ENCODE measurements around the gene PCOLCE2. TPM values are rescaled to one million over a fixed set of nuclear protein-coding genes. Genes with fewer than 3 reads are reported as not detected.

The PCOLCE2 gene
- total and polyA plus RNA-seq, 9 donors, result 1.5 to 47.9 (median 3.6) TPM

DNA sequence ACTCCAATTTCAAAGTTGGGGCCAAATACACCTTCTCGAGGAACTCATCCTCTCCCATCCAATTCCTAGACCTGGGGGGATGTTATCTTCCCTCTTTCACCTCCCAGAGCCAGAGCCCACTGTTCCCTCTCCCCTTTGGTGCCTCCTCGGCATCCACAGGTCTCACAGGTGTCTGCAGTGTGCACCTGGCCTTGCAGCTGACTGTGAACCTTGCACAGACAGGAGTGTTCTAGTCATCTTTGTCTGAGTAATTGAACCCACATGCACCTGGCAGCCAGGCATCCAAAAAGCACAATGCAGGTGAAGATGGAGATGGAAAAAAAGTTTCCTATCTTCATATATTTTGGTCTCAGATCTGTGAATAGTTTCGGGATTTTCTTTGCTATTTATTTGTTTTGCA, 30.8 kb downstream of the PCOLCE2 start:
- Histone ChIP-seq H3K27me3 (no peaks in the 10 kb centered on the region), H3K27ac (no peak overlapping the region), H3K4me3 (no peak overlapping the region), H3K36me3 (no peaks in the 10 kb centered on the region), H3K9me3 (no peaks in the 10 kb centered on the region), H3K4me1 (ENCODE audit: insufficient read depth) (peaks cover 1% of the 10 kb centered on the region)
- WGBS, 3 donors, result 86 to 90% (median 88%) methylated on average over 3 of the region's 3 CpGs
- intact Hi-C loops (cut with DNase I), result no loop called here
- TF ChIP-seq, protein P1, sequence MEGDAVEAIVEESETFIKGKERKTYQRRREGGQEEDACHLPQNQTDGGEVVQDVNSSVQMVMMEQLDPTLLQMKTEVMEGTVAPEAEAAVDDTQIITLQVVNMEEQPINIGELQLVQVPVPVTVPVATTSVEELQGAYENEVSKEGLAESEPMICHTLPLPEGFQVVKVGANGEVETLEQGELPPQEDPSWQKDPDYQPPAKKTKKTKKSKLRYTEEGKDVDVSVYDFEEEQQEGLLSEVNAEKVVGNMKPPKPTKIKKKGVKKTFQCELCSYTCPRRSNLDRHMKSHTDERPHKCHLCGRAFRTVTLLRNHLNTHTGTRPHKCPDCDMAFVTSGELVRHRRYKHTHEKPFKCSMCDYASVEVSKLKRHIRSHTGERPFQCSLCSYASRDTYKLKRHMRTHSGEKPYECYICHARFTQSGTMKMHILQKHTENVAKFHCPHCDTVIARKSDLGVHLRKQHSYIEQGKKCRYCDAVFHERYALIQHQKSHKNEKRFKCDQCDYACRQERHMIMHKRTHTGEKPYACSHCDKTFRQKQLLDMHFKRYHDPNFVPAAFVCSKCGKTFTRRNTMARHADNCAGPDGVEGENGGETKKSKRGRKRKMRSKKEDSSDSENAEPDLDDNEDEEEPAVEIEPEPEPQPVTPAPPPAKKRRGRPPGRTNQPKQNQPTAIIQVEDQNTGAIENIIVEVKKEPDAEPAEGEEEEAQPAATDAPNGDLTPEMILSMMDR (IDR thresholded peaks at IDR 0.05), result no peak
- no peak for TF ChIP-seq EP300 (IDR thresholded peaks at IDR 0.05)
- TF ChIP-seq POLR2A (IDR thresholded peaks at IDR 0.05), result no peak
- DNase-seq, result no peak

DNA sequence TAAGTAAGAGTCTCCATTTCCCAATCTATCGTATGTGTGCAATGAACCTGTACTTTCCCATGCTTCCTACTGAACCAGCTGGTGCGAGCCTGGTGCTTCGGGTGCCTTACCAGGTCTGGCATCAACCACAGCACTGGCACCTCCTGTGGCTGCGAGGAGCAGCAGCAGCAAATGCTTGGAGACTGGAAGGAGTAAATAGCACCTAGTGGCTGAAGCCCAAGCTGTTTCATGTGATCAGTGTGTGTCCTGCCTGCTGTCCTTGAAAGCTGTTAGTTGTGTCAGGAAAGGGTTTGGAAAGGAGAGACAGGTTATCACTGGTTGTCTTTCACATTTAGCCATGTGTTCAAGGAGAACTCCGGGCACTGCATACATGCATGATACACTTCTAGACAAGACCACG, 31.8 kb downstream of the PCOLCE2 start:
- intact Hi-C loops (cut with DNase I), result no loop called here
- no peaks in the 10 kb centered on the region for H3K9me3 ChIP-seq
- H3K27me3 ChIP-seq, result no peaks in the 10 kb centered on the region
- WGBS, 3 donors, result 60 to 70% (median 62%) methylated on average over 6 of the region's 6 CpGs
- H3K27ac ChIP-seq, result no peak overlapping the region
- no peak for DNase-seq
- H3K4me1 ChIP-seq (ENCODE audit: insufficient read depth), result peaks cover 1% of the 10 kb centered on the region
- no peaks in the 10 kb centered on the region for H3K36me3 ChIP-seq
- TF ChIP-seq, protein P1 (IDR thresholded peaks at IDR 0.05), result no peak
- TF ChIP-seq POLR2A (IDR thresholded peaks at IDR 0.05) (no peak), EP300 (IDR thresholded peaks at IDR 0.05) (no peak)
- no peak overlapping the region for H3K4me3 ChIP-seq

DNA sequence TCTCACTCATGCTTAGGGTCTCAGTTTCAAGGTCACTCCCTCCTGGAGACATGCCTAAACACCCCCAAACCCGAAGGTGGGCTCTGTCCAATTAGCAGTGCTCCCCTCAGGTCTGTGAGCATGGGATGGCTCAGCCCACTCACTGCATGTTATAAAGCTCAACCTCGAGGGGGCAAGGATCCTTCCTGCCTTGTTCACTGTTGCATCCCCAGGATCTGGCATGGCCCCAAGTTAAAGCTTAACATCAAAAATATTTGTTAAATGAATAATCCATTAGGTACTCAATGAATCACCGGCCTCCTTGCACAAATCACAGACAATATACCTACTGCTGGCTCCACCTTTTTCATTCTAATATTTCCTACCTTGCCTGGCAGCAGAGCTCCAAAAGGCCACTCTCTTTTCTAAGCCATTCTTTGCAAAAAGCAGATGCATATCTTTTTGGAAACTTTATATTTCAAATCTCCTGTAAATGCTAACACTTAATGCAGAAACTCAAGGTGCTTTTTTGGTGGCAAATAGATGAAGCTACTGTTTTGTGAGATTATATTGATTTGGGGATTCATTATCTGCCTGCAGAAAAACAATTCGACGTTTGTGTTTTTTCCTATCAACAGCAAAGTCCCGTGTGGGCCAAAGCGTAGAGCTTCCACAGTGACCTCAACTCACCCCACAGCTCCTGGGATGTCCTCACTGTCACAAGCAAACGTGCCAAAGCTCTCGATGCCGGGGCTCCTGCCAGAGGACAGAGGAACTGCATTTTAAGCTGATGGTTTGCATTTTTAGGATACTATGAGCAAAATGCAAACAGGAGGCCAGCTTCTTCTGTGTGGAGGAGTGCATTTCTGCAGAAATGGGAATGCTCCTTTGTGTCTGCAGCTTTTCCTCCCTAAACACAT, 35.4 kb downstream of the PCOLCE2 start:
- 12 to 17% (median 15%) methylated on average over 10 of the region's 10 CpGs for WGBS, 3 donors
- TF ChIP-seq EP300 (IDR thresholded peaks at IDR 0.05), result no peak
- TF ChIP-seq POLR2A (IDR thresholded peaks at IDR 0.05), result no peak
- TF ChIP-seq, protein P1 (IDR thresholded peaks at IDR 0.05), result no peak
- intact Hi-C loops (cut with DNase I), result no loop called here
- Histone ChIP-seq H3K4me3 (no peak overlapping the region), H3K9me3 (no peaks in the 10 kb centered on the region), H3K36me3 (no peaks in the 10 kb centered on the region), H3K4me1 (ENCODE audit: insufficient read depth) (peaks cover 1% of the 10 kb centered on the region), H3K27ac (no peak overlapping the region), H3K27me3 (no peaks in the 10 kb centered on the region)
- DNase-seq, result no peak

DNA sequence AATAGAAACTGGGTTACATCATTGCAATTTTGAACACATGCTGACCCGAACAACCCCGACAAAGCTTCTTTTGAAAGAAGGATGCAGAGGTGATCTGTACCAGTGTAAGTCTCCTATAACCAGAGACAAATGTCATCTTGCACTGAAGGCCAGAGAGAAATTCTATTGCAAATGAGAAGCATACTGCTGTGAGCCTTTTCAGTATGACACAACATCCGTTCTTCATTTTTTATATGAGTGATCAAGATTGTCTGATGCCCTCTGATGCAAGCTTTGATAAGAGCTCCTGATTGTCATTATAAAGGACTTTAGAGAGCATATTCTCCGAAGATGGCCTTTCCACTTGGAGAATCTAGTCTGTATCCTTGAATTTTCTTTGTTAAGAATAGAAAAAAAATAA, 36.9 kb downstream of the PCOLCE2 start:
- Histone ChIP-seq H3K4me1 (ENCODE audit: insufficient read depth) (peaks cover 5% of the 10 kb centered on the region), H3K9me3 (no peaks in the 10 kb centered on the region), H3K4me3 (no peak overlapping the region), H3K27ac (no peak overlapping the region), H3K36me3 (no peaks in the 10 kb centered on the region), H3K27me3 (no peaks in the 10 kb centered on the region)
- DNase-seq, result no peak
- no peak for TF ChIP-seq EP300 (IDR thresholded peaks at IDR 0.05)
- no peak for TF ChIP-seq POLR2A (IDR thresholded peaks at IDR 0.05)
- TF ChIP-seq, protein P1 (IDR thresholded peaks at IDR 0.05), result no peak
- intact Hi-C loops (cut with DNase I), result no loop called here
- WGBS, 3 donors, result 88 to 92% (median 90%) methylated on average over 4 of the region's 4 CpGs

All from ovary (tissue), 9 donors.